Activated CD4-positive, CD25-positive, alpha-beta regulatory T cell treated with anti-CD3 and anti-CD28 coated beads, Interleukin-2, amount 50 U/mL, for 24 hours (primary cell): ENCODE measurements around the gene CYP20A1.
"Not testable (repeated sequence)": the region's sequence is repeated elsewhere in the genome, so short reads cannot be mapped to it uniquely, and the experiment has no call there.

Experiments used
- ATAC-seq, 2 donors: fragments of 150-1000 bp; cut with Tn5 transposase; one replicate each; pipeline ENCODE4 v1.10.0; 2021; ENCODE audit warnings: mild to moderate bottlenecking in 1 of 2, moderate library complexity in 1 of 2

CYP20A1 gene, protein sequence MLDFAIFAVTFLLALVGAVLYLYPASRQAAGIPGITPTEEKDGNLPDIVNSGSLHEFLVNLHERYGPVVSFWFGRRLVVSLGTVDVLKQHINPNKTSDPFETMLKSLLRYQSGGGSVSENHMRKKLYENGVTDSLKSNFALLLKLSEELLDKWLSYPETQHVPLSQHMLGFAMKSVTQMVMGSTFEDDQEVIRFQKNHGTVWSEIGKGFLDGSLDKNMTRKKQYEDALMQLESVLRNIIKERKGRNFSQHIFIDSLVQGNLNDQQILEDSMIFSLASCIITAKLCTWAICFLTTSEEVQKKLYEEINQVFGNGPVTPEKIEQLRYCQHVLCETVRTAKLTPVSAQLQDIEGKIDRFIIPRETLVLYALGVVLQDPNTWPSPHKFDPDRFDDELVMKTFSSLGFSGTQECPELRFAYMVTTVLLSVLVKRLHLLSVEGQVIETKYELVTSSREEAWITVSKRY

DNA sequence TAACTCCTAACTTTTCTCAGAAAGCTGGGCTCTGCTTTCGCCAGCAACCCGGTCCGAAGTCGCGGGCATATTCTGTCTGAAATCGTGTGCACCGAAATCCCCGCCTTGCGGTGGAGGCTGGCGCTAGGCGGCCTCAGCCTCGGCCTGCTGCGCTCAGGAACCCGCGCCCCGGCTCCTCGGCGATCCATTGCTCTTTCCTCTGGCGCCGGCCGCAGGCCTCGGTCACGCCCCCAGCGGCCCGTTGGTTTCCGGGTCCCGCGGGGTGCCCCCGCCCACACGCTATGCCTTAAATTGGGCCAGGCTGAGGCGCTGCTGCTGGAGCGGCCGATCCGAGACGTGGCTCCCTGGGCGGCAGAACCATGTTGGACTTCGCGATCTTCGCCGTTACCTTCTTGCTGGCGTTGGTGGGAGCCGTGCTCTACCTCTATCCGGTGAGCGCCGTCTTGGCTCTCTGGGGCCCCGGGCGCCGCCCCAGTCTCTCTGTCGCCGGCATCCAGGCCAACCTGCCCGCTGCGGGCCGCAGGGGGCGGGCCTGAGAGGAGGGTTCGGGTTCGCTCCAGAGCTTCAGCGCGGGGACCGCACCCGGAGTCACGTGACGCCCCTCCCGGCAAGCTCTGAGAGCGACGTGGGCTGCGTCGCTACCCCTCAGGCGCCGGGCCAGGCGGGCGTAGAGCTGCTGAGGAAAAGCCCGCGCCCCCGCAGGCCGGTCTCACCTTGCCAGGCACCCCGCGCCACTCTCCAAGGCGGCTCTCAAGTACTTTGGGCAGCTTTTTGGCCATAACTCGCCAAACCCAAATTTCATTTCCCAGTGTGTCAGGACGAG, at the start of gene CYP20A1:
TSS of gene CYP20A1 (plus strand) at position 315 of the 823 bp plus-strand sequence. CDS start at position 360, 45 bp downstream.
- ATAC-seq = peak; percentile 88 to 92

DNA sequence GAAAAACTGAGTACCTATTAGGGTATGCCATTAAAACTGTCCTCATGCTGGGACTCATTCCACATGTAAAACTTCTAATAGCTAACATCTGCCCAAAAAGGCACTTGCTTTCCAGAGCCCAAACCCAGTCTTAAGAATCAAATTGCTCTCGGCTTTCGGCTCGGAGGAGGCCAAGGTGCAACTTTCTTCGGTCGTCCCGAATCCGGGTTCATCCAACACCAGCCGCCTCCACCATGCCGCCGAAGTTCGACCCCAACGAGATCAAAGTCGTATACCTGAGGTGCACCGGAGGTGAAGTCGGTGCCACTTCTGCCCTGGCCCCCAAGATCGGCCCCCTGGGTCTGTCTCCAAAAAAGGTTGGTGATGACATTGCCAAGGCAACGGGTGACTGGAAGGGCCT, 48.3 kb upstream of the CYP20A1 start:
- ATAC-seq = not testable (repeated sequence)

DNA sequence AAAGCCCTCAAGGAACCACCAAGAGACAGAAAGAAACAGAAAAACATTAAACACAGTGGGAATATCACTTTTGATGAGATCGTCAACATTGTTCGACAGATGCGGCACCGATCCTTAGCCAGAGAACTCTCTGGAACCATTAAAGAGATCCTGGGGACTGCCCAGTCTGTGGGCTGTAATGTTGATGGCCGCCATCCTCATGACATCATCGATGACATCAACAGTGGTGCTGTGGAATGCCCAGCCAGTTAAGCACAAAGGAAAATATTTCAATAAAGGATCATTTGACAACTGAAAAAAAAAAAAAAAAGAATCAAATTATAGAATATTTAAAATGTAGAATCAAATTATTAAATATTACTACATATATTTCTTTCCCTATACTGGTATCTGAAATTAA, 47.8 kb upstream of the CYP20A1 start:
- ATAC-seq = not testable (repeated sequence)

DNA sequence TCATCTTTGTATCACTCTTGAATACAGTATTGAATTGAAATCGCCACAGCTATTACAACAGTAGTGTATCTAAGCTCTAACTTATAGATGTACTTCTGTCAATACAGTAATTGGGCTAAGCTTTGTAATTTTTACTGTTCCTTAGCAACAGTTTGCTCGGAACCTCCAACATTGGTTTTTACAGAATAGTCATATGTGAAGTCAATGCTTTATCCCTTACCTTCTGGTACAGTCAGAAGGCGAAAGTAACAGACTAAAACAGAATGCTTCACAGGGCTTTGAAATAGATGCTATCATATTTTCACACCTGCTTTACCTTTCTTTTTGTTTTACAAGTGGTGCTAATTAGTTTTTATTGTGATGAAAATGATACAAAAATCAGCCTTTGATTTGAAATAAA, 46.9 kb upstream of the CYP20A1 start:
- ATAC-seq = peak in 1 of 2 donors; percentile 48

DNA sequence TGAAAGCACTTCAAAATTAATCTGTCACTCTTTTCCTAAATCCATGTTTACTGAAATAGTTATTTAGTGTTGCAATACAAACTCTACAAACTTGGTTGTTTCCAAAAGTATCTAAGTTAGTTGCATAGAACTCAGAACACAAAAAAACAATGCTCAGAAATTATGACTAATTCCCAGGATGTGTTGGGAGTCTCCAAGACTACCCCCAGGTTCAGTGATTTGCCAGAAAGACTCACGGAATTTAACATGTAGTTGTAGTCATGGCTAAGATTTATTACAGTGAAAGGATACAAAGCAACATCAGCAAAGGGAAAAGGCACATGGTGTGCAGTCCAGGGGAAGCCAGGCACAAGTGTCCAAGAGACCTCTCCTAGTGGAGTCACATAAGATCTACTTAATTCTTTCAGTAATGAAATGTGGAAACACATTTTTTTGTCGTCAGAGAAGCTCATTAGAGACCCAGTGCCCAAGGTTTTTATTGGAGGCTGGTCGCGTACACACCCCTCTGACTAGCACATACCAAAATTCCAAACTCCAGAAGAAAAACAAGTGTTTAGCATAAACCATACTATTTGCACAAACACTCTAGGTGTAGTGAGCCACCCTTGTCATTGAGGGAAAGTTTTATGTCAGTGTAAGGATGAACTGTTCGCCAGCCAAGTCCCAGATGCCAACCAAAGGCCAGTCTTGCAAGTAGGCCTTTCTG, 43.3 kb upstream of the CYP20A1 start:
- ATAC-seq = no peak

DNA sequence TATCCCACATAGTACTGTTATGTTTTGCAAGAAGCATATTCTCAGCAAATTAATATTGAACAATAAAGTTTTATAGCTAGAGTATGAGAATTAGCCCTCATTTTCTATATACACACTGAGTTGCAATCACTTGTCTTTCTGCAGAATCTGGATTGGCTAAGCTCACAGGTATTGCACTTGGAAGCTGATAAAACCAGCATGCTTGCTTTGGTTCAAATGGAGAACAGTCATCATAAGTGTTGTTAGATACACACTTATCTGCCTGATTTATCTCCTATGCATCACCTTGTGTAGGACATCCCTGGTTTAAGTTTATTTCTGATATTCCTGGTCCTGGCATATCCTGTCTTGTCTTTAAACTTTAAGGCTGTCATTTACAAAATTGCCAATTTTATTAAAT, 38.0 kb upstream of the CYP20A1 start:
- no peak for ATAC-seq

DNA sequence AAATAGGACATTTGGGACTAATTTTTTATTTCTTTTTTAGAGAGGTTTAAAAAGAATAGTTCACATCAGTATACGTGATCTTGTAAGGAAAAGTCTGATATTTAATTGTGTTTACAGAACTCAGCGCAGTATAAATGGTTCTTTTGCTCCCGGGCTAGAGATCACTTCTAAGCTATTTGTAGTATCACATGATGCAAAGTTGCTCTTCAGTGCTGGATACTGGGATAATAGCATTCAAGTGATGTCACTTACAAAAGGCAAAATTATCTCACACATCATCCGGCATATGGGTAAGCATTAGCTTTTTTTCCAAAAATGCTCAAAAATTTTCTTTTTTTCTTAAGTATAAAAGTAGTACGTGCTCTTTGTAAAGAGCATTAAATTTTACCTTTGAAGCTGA, 37.4 kb upstream of the CYP20A1 start:
- ATAC-seq = no peak

DNA sequence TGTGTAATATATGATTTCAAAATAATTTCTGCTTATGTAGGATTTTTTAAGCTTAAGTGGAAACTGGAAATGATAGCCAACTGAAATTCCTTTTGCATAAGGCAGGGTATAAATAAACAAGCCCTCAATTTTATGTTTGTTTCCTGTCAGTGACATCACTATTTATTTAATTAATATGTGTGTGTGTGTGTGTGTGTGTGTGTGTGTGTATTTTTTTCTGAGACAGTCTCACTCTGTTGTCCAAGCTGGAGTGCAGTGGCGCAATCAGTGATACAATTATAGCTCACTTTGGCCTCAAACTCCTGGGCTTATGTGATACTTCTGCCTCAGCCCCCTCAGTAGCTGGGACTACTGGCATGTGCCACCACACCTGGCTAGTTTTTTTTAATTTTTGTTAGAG, 29.3 kb upstream of the CYP20A1 start:
- ATAC-seq = no peak

DNA sequence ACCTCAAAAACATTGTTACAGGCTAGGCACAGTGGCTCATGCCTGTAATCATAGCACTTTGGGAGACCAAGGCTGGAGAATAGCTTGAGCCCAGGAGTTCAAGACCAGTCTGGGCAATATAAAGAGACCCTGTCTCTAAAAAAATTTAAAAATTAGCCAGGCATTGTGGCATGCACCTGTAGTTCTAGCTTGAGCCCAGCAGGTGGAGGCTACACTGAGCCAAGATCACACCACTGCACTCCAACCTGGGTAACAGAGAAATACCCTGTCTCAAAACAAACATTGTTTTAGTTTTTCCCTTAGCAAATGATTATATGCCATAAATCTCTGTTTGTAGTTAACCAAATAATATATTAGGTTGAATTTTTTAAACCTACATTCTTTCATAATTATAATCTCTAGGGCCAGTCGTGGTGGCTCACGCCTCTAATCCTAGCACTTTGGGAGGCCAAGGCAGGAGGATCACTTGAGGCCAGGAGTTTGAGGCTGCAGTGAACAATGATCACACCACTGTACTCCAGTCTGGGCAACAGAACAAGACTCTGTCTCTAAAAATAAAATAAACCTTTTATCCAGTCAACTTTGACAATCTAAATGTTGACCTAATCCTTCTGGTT, 13.3 kb upstream of the CYP20A1 start:
- peak; percentile 46 to 56 for ATAC-seq

DNA sequence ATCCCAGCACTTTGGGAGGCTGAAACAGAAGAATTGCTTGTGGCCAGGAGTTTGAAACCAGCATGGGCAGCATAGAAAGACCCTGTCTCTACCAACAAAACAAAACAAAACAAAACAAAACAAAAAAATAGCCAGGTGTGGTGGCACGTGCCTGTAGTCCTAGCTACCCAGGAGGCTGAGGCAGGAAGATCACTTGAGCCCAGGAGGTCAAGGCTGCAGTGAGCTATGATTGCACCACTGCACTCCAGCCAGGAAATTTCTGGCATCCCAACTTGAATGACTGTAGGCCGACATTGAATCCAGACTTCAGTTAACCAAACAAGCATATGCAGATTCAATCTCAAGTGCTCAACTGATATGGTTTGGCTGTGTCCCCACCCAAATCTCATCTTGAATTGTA, 9.1 kb upstream of the CYP20A1 start:
- not testable (repeated sequence) for ATAC-seq

DNA sequence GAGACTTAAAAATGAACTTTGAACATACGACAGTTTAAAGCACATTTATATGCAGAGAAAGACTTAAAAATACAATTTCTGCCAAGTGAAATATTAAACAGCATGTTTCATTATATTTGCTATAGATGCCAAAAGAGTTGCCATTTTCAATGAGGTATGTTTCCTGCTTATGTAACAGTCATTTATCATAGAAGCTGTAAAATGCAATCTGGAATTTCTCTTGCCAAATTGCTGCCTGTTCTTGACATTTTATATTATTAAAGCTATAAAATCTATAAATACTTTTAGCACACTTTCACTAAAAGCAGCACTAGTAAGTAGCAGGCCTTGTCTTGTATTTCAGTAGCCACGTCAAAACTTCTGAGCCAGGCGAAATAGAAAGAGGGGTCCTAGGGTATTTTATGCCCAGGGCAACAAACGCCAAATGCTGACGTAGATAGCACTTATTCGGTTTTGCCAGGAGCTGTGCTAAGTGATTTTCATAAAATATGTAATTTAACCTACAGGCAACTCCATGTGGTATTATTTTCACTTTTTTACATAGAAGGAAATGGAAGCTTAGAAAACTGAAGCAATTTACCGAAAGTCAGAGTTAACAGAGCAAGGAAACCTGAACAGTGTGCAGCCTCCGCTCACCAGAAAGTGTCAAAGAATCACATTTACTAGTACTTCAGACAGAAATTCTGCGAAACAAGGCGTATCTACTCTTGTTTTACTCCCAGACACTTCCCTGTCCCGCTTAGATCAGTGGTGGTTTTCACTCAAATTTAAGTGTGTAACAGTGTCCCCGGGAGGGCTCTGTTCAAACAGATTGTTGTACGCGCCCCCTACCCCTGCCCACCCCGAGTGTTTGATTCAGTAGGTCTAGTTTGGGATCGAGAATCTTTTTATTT, 1.2 kb upstream of the CYP20A1 start:
- ATAC-seq = no peak

DNA sequence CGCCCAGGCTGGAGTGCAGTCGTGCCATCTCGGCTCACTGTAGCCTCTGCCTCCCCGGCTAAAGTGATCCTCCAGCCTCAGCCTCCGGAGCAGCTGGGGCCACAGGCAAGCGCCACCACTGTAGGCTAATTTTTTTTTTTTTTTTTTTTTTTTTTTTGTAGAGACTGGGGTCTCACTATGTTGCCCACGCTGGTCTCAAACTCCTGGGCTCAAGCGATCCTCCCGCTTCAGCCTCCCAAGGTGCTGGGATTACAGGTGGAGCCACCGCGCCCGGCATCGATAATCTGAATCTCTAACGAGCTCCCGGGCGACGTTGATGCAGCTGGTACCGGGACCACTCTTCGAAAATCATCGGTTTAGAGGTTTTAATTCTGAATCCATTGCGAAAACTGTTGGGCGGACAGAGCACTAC, 520 bp upstream of the CYP20A1 start:
- ATAC-seq = no peak

DNA sequence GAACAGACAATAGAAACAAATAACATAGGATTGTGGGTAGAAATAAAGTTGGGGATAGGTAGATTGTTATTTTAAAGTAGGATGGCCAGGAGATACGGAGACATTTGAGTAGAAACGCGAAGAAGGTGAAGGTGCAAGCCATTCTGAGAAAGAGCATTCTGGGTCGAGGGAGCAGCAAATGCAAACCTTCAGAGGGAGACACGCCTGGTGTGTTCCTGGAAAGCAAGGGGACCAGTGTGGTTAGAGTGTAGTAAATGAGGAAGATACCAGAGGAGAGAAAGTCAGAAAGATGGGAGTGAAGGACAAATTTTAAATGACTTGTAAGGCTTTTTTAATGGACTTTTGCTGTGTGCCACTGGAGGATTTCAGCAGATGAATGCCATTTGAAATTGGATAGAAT, 1.7 kb downstream of the CYP20A1 start:
- no peak for ATAC-seq

DNA sequence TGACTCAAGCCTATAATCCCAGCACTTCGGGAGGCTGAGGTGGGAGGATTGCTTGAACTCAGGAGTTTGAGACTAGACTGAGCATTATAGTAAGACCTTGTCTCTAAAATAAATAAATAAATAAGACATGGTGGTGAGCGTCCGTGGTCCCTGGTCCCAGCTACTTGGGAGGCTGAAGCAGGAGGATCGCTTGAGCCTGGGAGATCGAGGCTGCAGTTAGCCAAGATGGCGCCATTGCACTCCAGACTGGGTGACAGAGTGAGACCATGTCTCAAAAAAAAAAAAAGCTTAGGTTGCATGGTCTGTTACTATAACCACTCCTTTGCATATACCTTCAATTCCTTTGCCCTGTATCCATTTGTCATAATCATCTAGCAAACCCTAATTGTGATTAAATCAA, 3.7 kb downstream of the CYP20A1 start:
- no peak for ATAC-seq

DNA sequence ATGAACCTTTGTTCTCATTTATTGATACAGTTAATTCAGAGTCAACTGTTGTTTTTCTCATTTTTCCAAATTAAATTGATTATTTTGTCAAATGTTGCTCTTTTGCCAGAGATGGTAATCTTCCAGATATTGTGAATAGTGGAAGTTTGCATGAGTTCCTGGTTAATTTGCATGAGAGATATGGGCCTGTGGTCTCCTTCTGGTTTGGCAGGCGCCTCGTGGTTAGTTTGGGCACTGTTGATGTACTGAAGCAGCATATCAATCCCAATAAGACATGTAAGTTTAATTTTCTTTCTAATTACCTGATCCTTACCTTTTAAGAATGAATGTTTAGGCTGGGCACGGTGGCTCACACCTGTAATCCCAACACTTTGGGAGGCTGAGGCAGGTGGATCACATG, 7.8 kb downstream of the CYP20A1 start:
- no peak for ATAC-seq

DNA sequence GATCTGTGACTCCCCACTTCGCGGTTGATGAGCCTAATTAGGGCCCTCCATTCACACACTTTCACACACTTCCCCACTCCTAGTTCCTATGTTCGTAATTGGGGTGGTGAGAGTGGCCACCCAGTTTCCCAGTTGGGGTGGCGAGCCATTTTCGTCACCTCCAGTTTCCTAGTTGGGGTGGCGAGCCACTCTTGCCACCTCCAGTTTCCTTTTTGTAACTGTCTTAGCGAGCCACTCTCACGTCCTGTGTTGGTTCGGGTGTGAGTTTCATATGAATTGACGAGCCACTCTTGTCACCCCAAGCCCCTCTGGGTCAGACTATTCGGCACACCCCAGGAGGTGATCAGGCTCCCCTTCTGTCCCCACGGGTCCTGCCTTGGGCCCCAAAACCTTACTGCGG, 14.0 kb downstream of the CYP20A1 start:
- ATAC-seq = no peak

DNA sequence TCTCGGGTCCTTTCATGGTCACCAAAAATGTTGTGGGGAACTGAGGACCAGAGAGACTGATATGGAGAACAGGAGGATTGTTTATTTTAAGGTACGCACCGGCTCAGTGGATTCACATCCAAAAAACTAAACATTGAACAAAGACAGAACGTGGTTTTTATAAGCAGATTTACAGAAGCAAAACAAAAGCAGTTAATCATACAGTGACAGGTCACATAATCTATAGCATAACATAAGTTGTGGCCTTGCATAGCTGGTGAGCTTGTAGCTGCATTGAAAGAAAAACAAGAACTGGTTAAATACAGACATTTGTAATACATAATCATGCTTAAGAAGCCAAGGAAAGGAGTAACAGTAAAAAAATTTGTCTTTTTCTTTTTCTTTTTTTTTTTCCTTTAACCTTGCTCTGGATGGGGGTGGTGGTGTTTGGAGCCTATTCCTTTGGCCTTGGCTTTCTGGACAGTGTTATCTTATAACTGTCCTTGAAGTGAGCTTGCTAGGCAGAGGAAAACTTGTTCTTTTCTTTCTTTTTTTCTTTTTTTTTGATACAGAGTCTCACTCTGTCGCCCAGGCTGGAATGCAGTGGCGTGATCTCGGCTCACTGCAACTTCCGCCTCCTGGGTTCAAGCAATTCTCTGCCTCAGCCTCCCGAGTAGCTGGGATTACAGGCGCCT, 14.7 kb downstream of the CYP20A1 start:
- ATAC-seq = not testable (repeated sequence)

DNA sequence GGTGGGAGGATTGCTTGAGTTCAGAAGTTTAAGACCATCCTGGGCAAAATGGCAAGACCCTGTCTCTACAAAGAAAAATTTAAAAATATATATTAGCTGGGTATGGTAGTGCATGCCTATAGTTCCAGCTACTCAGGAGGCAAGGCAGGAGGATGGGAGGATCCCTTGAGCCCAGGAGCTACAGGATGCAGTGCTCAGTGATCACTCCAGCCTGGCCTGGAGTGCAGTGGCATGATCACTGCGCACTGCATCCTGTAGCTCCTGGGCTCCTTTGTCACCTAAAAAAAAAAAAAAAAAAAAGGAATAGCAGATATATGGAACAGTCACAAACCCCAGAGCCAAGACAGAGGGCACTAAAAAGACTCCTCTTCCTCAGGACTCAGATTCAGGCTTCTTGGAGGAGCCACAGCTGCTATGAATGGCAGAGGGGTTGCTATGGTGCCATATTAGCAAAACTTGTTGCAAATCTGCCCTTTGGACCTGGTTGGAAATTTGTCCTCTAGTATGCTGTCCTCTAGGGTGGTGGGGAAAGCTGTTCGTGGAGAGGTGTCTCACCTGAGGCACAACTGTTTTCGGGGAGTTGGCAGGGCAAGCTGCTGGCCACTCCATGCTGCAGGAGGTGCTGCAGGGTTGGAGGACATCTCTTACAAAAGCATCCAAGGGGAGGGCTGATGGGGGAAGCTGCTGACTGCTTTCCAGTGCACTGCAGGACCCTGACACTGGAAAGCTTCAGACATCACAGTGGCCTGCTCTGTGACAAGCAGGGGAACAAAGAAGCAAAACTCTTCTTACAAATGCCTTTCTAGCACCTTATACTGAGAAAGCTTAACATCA, 22.7 kb downstream of the CYP20A1 start:
- no peak for ATAC-seq

DNA sequence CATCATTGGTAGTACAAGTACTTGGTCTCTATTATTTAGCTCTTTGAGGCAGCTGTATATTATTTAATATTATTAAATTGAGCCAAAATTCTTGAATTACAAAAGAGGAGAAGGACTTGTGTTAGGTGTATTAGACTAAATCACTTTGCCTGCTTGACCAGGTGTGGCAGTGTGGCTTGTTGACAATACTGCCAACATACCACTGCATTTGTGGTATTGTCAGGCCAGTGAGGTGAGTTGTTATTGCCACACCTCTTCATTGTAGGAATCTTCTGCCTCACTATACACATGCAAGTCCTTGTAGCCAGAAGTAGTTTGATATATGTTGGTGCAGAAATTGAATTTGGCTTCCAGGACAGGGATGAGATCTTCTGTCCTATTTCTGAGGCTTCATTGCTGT, 40.5 kb downstream of the CYP20A1 start:
- no peak for ATAC-seq

DNA sequence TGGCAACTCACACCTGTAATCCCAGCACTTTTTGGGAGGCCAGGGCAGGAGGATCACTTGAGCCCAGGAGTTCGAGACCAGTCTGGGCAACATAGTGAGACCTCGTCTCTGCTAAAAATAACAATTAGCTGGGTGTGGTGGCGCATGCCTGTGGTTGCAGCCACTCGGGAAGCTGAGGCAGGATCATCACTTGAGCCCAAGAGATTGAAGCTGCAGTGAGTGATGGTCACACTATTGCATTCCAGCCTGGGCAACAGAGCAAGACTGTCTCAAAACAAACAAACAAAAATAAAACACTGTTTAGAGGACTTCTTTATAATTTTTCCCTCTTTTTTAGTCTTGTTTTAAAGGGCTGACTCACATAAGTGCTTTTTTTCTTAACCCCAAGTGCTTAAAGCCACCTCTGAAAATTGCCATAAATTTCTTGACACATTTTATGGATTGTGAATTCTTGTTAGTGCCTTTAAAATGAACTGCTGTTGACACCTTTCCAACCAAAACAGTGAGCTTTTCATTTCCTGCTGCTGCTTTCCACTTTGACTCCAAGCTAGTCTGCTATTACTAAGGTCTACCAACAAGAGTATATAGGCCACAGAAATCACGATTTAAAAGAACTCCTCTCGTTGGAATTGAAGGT, 41.7 kb downstream of the CYP20A1 start:
- ATAC-seq = no peak
